CD4-positive, alpha-beta T cell treated with Interleukin-4 for 1 hour (primary cell): Measurements from ENCODE around the gene CTNNA3.

Experiments
- DNase-seq, 2 donors: peaks; one replicate each; pipeline ENCODE4 v3.0.0-alpha.2; 2020 to 2022

Gene CTNNA3

GRCh38 chr10:67306588-67307205, 389.3 kb downstream of the CTNNA3 start:
- DNase-seq, result no peak

GRCh38 chr10:67302701-67303100, 393.3 kb downstream of the CTNNA3 start:
- DNase-seq, result no peak

- DNase-seq, result no peak
These were observed 396.2 kb downstream of the CTNNA3 start for GRCh38 chr10:67299761-67300160.

DNA sequence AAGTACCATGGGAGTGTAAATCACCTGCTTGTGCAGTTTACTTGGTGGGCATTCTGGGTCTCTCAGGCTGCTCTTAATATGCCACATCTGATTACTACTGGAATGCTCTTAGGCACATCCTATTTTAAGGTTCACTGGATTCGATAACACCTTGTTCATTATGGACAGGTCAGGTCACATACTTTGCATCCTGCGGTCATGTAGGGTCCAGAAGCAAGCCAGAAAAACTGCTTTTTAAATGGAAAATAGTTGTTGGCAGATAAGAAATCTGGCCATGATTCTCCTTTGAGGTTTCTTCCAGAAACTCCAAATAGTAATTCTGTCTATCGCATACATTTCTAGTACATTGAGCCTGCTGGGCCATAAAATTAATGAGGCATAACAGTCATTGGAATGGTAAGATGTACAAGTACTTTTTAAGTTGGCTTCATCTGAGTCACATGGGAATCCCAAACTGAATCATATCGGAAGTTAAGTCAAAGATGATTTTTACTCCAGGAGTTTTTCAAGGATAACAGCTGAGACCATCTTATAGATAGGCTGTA, 398.3 kb downstream of the CTNNA3 start:
- DNase-seq, result no peak

DNA sequence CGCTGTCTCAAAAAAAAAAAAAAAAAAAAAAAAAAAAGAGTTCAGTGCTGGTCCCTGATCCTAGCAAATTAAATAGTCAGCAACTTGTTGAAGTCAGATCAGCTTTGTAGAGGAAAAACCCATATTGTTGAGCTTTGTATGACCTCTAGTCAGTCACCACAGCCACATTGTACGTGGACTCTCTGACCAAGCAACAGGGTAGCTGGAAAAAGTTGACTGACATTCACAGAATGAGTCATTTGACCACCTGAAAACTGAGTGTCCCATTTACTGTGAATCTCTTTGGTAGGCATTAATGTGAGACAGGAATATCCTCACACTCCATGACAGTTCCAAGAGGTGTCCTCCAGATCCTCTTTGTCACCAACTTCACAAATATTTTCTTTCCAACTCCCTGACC, 399.1 kb downstream of the CTNNA3 start:
- no peak for DNase-seq

DNA sequence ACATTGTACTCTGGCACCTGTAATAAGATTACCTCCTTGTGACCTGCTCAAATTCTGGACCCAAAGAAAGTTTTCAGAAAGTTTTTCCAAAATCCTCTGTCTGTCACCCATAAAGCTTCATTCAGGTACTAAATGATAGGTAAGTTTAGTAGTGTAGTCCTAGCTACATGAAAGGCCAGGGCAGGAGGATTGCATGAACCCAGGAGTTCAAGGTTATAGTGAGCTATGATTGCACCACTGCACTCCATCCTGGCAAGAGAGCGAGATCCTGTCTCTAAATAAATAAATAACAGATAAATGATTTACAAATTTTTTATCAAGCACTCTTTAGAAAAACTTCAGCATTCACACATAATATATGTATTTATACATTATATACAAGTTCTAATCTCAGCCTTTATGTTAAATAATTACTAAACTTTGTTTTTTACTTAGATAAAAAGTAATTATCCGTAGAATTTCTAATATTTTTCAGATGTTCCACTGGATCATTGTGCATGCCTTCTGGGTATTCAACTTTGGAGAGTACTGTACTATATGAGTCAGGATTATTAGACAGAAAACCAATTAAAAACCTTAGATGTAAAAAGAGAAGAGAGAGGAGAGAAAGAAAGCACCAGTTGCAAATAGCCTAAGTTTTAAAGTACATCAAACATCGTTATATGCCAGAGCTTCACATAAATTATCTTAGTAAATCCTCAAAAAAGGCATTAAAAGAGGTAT, 407.1 kb downstream of the CTNNA3 start:
- no peak for DNase-seq

GRCh38 chr10:67284589-67284988, 411.4 kb downstream of the CTNNA3 start:
- no peak for DNase-seq

- no peak for DNase-seq
These were observed 413.1 kb downstream of the CTNNA3 start for GRCh38 chr10:67282871-67283270.

DNA sequence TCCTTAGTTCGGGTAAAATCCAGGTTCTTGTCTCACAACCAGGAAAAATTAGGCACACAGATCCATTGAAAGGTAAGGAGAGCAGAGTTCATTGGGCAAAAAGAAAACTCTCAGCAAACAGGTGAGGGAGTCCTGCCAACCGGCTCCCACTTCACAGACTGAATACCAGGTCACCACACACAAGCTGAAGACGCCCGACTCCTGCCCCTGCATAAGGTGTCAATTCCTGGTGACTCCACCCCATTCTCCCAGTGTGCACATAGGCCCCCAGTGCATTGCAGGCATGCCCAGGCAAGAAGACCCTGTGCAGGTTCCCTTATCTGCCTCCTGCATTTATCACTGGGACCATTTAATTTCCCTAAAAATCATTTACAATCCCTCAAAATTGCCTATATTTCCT, 415.6 kb downstream of the CTNNA3 start:
- DNase-seq, result no peak

- no peak for DNase-seq
These were observed 418.6 kb downstream of the CTNNA3 start for GRCh38 chr10:67277402-67277801.

DNA sequence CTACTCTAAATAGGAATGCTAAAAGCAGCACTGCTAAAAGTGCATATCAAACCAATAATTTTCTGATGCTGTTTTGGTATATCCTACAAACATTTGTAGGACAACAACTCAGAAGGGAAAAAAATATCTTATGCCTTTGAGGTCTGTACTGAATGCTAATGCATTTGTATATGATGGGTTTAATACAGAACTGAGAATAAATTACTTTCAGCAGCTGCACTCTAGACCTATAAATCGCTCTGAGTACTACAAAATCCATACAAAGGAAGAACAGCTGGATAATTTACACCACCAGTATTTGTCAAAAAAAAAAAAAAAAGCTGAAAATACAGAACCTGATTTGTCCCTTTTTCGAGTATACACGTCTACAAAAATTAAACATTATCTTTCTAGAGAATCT, 426.2 kb downstream of the CTNNA3 start:
- no peak for DNase-seq

DNA sequence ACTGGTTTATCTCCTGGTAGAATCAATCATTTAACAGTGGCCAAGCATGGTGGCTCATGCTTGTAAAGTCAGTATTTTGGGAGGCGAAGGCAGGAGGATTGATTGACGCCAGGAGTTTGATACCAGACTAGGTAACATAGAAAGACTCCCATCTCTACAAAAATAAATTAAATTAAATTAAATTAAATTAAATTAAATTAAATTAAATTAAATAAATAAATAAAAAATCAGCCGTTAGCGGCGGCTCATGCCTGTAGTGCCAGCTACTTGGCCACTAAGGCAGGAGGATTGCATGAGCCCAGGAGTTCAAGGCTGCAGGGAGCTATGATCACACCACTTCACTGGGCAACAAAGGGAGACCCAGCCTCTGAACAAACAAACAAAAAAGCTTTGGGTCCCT, 427.8 kb downstream of the CTNNA3 start:
- DNase-seq, result no peak

- DNase-seq, result no peak
These were observed 433.3 kb downstream of the CTNNA3 start for GRCh38 chr10:67262675-67263074.

GRCh38 chr10:67261300-67261797, 434.6 kb downstream of the CTNNA3 start:
- no peak for DNase-seq

GRCh38 chr10:67259319-67259929, 436.6 kb downstream of the CTNNA3 start:
- DNase-seq, result no peak

DNA sequence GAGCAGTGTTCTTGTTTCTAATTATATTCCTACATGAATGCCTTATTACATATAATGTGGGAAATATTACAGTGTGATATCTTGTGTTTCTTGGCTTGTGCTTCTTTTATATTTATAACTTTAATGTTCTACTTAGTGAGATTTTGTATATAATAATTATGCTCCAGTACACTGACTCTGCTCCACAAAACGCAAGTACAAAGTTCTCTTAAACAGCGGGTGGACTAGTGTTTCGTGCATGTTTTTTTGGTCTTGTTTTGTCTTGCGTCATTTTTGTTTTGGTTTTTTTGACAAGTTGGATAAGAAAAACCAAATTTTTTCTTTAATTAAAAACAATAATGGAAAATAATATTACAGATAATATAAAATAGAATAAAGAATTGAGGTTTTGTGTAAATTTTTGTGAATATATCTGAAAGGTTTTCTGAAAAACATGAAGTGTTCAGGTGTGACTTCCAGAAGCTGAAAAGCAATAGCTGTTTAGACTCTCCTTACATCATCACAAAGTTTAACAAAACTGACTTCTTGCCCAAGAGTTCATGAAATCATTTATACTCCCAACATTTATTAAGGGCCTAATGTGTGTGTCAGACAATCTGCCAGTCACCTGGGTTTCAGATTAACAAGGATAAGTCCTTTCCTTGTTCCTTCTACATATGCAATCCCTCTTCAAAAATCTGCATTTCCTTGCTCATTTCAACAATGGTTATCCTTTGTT, 438.4 kb downstream of the CTNNA3 start:
- DNase-seq, result no peak

DNA sequence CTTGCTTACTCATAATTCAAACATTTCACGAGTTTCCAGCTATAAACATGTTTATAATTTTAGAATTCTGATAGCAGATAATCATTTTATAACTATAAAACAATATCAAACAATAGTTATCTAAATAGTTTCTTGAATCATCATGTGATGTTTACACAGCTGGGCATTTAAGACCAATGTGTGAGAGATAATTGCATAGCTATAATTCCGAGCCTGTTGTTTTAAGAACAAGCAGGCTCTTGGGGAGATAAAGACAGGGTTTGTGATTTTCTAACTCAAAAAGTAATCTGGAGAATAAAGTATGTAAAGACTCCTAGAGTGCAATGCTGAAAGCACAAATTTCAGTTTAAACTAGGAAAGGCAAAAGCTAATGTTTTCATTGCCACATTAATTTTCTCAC, 439.0 kb downstream of the CTNNA3 start:
- no peak for DNase-seq

- no peak for DNase-seq
These were observed 445.3 kb downstream of the CTNNA3 start for GRCh38 chr10:67250686-67251085.

- DNase-seq, result no peak
These were observed 449.9 kb downstream of the CTNNA3 start for GRCh38 chr10:67246066-67246555.

- DNase-seq, result no peak
These were observed 453.5 kb downstream of the CTNNA3 start for GRCh38 chr10:67242528-67242927.

GRCh38 chr10:67241451-67241850, 454.5 kb downstream of the CTNNA3 start:
- no peak for DNase-seq

DNA sequence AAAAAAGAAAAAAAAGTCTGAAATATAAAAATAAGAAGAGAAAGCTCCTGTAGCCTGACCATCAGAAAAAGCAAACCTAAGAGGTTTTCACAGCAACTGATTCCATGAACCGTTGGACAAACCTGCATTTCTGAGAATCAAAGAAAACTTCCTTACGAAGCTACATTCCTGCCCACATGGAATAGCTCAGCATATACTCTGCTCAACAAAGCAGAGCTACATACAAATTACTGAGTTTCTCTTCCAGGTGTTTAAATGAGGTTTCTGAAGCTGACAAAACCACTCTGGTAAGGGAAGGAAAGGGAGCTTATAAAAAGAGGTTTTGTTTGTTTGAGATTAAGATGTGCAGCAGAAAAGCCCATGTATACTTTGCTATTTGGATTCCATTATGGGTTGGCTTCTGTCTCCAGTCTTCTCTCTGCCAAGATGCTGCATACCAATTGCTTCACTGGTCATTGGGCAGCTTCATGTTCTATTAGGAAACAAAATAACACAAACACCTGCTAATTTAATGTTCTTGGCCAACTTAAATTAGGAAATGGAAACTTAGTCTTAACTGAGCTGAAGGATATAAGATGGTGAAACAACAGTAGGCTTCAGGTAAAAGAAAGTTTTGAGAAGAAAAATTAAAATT, 456.0 kb downstream of the CTNNA3 start:
- DNase-seq, result no peak
